H1 (cell line): ENCODE data around the gene CAMK2G. TPM values are rescaled to one million over a fixed set of nuclear protein-coding genes. Genes with fewer than 3 reads are reported as not detected.

ENCODE experiments used
- CTCF ChIA-PET: fragments of 300-600 bp; sonication (Branson Sonifier 250); formaldehyde crosslinking; loops from one replicate; lab custom pipeline; 2021; ENCODE audit not compliant: partially characterized antibody; lab: Charles Lee
- POLR2A ChIA-PET: fragments of 300-600 bp; sonication (Branson Sonifier 250); formaldehyde crosslinking; loops from one replicate; lab custom pipeline; 2021; ENCODE audit warnings: inconsistent platforms; ENCODE audit not compliant: partially characterized antibody; lab: Charles Lee
- DNase-seq, 2 experiments: peaks; one replicate each; pipeline versions ENCODE4 v3.0.0 to v3.0.0-alpha.2; 2010 to 2022; ENCODE audit warnings: low spot score in 2 of 2, low read depth in 1 of 2, mixed read lengths in 1 of 2
- FAIRE-seq: peaks from 2 replicates; lab custom pipeline; 2011; peaks lifted over from hg19 to GRCh38; lab: Jason Lieb, UNC
- H2AFZ ChIP-seq: 2 replicates; pipeline ENCODE4 v1.8.1; 2012; ENCODE audit warnings: low read length, inconsistent platforms
- H2AK5ac ChIP-seq: 2 replicates; pipeline ENCODE4 v1.6.1; 2013; ENCODE audit warnings: low read depth, low read length
- H2BK120ac ChIP-seq: replicated peaks from 2 replicates; pipeline ENCODE3; 2013; ENCODE audit warnings: low read depth, low read length, inconsistent platforms
- H2BK12ac ChIP-seq: 2 replicates; pipeline ENCODE4 v1.6.1; 2013; ENCODE audit warnings: low read depth, low read length
- H2BK15ac ChIP-seq: 2 replicates; pipeline ENCODE4 v1.6.1; 2013; ENCODE audit warnings: low read length
- H2BK20ac ChIP-seq: 2 replicates; pipeline ENCODE4 v1.6.1; 2013; ENCODE audit warnings: low read length
- H2BK5ac ChIP-seq: 2 replicates; pipeline ENCODE4 v1.6.1; 2013; ENCODE audit warnings: low read depth, low read length
- H3K14ac ChIP-seq: 2 replicates; pipeline ENCODE4 v1.6.1; 2013; ENCODE audit warnings: inconsistent platforms; ENCODE audit not compliant: insufficient read length
- H3K18ac ChIP-seq: 2 replicates; pipeline ENCODE4 v1.6.1; 2013; ENCODE audit warnings: low read length; ENCODE audit errors: extremely low read depth
- H3K23ac ChIP-seq: 2 replicates; pipeline ENCODE4 v1.6.1; 2013; ENCODE audit warnings: inconsistent platforms; ENCODE audit not compliant: insufficient read length
- H3K23me2 ChIP-seq: 2 replicates; pipeline ENCODE4 v1.6.1; 2013; ENCODE audit warnings: low read depth, low read length
- H3K27ac ChIP-seq: 2 replicates; pipeline ENCODE4 v1.6.1; 2011; ENCODE audit warnings: low read depth, low read length, inconsistent platforms
- H3K27me3 ChIP-seq, 4 experiments: replicated peaks in 1 of 4; 1 replicate in 1 of 4; 2 replicates in 3 of 4; pipeline versions ENCODE4 v1.6.1 to v1.8.1; 2011 to 2013; ENCODE audit warnings: low read length in 3 of 4, mild to moderate bottlenecking in 3 of 4, inconsistent platforms in 2 of 4, mixed read lengths in 2 of 4, moderate library complexity in 1 of 4; ENCODE audit not compliant: control insufficient read depth in 3 of 4, insufficient read depth in 3 of 4; ENCODE audit errors: extremely low read depth in 1 of 4
- H3K36me3 ChIP-seq, 4 experiments: 2 replicates each; pipeline versions ENCODE4 v1.6.1 to v1.8.1; 2011 to 2013; ENCODE audit warnings: mild to moderate bottlenecking in 4 of 4, low read length in 3 of 4, moderate library complexity in 2 of 4, control low read depth in 1 of 4, inconsistent platforms in 1 of 4; ENCODE audit not compliant: insufficient read depth in 4 of 4, control insufficient read depth in 2 of 4
- H3K4ac ChIP-seq: replicated peaks from 2 replicates; pipeline ENCODE3; 2013; ENCODE audit warnings: low read length, low read depth, mixed read lengths, inconsistent platforms; ENCODE audit not compliant: insufficient read length
- H3K4me1 ChIP-seq, 4 experiments: replicated peaks in 1 of 4; 1 replicate in 1 of 4; 2 replicates in 3 of 4; pipeline versions ENCODE4 v1.6.1 to v1.8.1; 2011 to 2013; ENCODE audit warnings: low read length in 3 of 4, inconsistent platforms in 2 of 4, mixed read lengths in 1 of 4; ENCODE audit not compliant: insufficient read depth in 4 of 4, control insufficient read depth in 3 of 4
- H3K4me2 ChIP-seq, 2 experiments: 2 replicates each; pipeline versions ENCODE4 v1.6.1 to v1.8.1; 2011 to 2013; ENCODE audit warnings: low read depth in 2 of 2, low read length in 2 of 2, control low read depth in 1 of 2, inconsistent platforms in 1 of 2, mild to moderate bottlenecking in 1 of 2; ENCODE audit not compliant: insufficient read depth in 1 of 2
- H3K4me3 ChIP-seq, 4 experiments: fragments of 200-600, 300-600 bp in 1 of 4; sonication (generic), shearing (Covaris generic), sonication (Bioruptor Twin) in 1 of 4; 2 replicates each; pipeline versions ENCODE4 v1.5.1 to v1.8.1; 2011 to 2016; ENCODE audit warnings: low read length in 4 of 4, low read depth in 3 of 4, control low read depth in 2 of 4, inconsistent platforms in 2 of 4, mild to moderate bottlenecking in 2 of 4, mixed read lengths in 1 of 4, moderate library complexity in 1 of 4; ENCODE audit not compliant: insufficient read depth in 2 of 4; ENCODE audit errors: extremely low read depth in 1 of 4
- H3K56ac ChIP-seq: replicated peaks from 2 replicates; pipeline ENCODE3; 2013; ENCODE audit warnings: low read depth, mild to moderate bottlenecking, mixed read lengths, low read length, inconsistent platforms; ENCODE audit not compliant: insufficient read length
- H3K79me1 ChIP-seq: 2 replicates; pipeline ENCODE4 v1.6.1; 2013; ENCODE audit warnings: low read depth, low read length, control low read depth
- H3K79me2 ChIP-seq, 2 experiments: 2 replicates each; pipeline versions ENCODE4 v1.6.1 to v1.8.1; 2012 to 2013; ENCODE audit warnings: low read length in 2 of 2, mild to moderate bottlenecking in 2 of 2, inconsistent platforms in 1 of 2; ENCODE audit not compliant: insufficient read depth in 2 of 2, control insufficient read depth in 1 of 2
- H3K9ac ChIP-seq, 4 experiments: replicated peaks in 1 of 4; 1 replicate in 1 of 4; 2 replicates in 3 of 4; pipeline versions ENCODE4 v1.6.1 to v1.8.1; 2011 to 2013; ENCODE audit warnings: low read depth in 3 of 4, low read length in 3 of 4, control low read depth in 2 of 4, mild to moderate bottlenecking in 2 of 4, moderate library complexity in 2 of 4, inconsistent platforms in 1 of 4; ENCODE audit errors: extremely low read depth in 1 of 4
- H3K9me3 ChIP-seq, 2 experiments: 2 replicates each; pipeline versions ENCODE4 v1.6.1 to v1.8.1; 2012 to 2013; ENCODE audit warnings: mild to moderate bottlenecking in 2 of 2, moderate library complexity in 2 of 2, control low read depth in 1 of 2, inconsistent platforms in 1 of 2, low read depth in 1 of 2, low read length in 1 of 2, mixed read lengths in 1 of 2; ENCODE audit not compliant: insufficient read depth in 2 of 2
- H4K20me1 ChIP-seq, 2 experiments: replicated peaks in 1 of 2; 2 replicates each; pipeline versions ENCODE3 to v1.8.1; 2011 to 2013; ENCODE audit warnings: inconsistent platforms in 2 of 2, low read length in 2 of 2, mild to moderate bottlenecking in 1 of 2; ENCODE audit not compliant: insufficient read depth in 2 of 2, control insufficient read depth in 1 of 2
- H4K5ac ChIP-seq: 2 replicates; pipeline ENCODE4 v1.6.1; 2013; ENCODE audit warnings: low read length, low read depth, mixed read lengths, inconsistent platforms; ENCODE audit not compliant: insufficient read length
- H4K8ac ChIP-seq: 2 replicates; pipeline ENCODE4 v1.8.0; 2013; ENCODE audit warnings: mild to moderate bottlenecking, moderate library complexity, low read length, inconsistent platforms; ENCODE audit not compliant: insufficient read depth; ENCODE audit errors: extremely low read depth
- H4K91ac ChIP-seq: replicated peaks from 2 replicates; pipeline ENCODE3; 2013; ENCODE audit warnings: low read length, mixed read lengths, inconsistent platforms; ENCODE audit not compliant: insufficient read length
- ATF2 ChIP-seq: IDR thresholded peaks from 2 replicates; pipeline ENCODE4 v1.6.1; 2012; ENCODE audit warnings: low read length, inconsistent platforms
- EP300 ChIP-seq, 2 experiments: IDR thresholded peaks; 1 replicate in 1 of 2; 2 replicates in 1 of 2; pipeline ENCODE4 v1.6.1; 2011 to 2012; ENCODE audit warnings: low read depth in 2 of 2, low read length in 2 of 2, mild to moderate bottlenecking in 2 of 2, borderline replicate concordance in 1 of 2, inconsistent platforms in 1 of 2, moderate library complexity in 1 of 2
- GABPA ChIP-seq: IDR thresholded peaks from 2 replicates; pipeline ENCODE4 v1.6.1; 2011; ENCODE audit warnings: mild to moderate bottlenecking, low read length, moderate library complexity, borderline replicate concordance; ENCODE audit not compliant: insufficient read depth
- GTF2F1 ChIP-seq: IDR thresholded peaks from 2 replicates; pipeline ENCODE4 v1.6.1; 2012; ENCODE audit warnings: low read depth, low read length, improper control_type of control experiment, borderline replicate concordance
- HDAC6 ChIP-seq: IDR thresholded peaks from one replicate; pipeline ENCODE4 v1.7.1; 2012; ENCODE audit warnings: low read depth, mild to moderate bottlenecking, inconsistent platforms, low read length, moderate library complexity
- PHF8 ChIP-seq: fragments of 200-600 bp; sonication (generic); conservative IDR thresholded peaks from 2 replicates; pipeline ENCODE4 v1.7.1; 2012; ENCODE audit warnings: low read depth, mild to moderate bottlenecking, inconsistent platforms, low read length, moderate library complexity
- RAD21 ChIP-seq, 2 experiments: IDR thresholded peaks in 1 of 2; conservative IDR thresholded peaks in 1 of 2; 2 replicates each; pipeline ENCODE4 v1.6.1; 2011; ENCODE audit warnings: low read depth in 2 of 2, low read length in 2 of 2, improper control_type of control experiment in 1 of 2, inconsistent platforms in 1 of 2, mild to moderate bottlenecking in 1 of 2, moderate library complexity in 1 of 2
- WGBS, 2 experiments: shearing (Covaris generic) in 1 of 2; methylation state at CpG; one replicate each; pipeline versions ENCODE4 v1.1.6 to v1.1.7; 2013 to 2015; ENCODE audit warnings: low lambda C conversion rate in 2 of 2, mixed read lengths in 2 of 2, inconsistent platforms in 1 of 2, low coverage in 1 of 2, missing lambda C conversion rate in 1 of 2; ENCODE audit not compliant: insufficient replicate concordance in 2 of 2, insufficient coverage in 1 of 2, insufficient read length in 1 of 2; ENCODE audit errors: extremely low coverage in 1 of 2, missing lambda C conversion rate in 1 of 2; 5-methylcytosine and 5-hydroxymethylcytosine counted together
- polyA plus RNA-seq, 7 experiments: library from polyadenylated mRNA; depleted of rRNA in 3 of 7; stranded (reverse) in 5 of 7; unstranded in 2 of 7; fragments of >200 nt in 5 of 7; fragments of 200-250 nt in 2 of 7; gene quantifications; 1 replicate in 5 of 7; 2 replicates in 1 of 7; 4 replicates in 1 of 7; pipeline versions ENCODE4 v1.2.1 to v1.2.3, GENCODE V29; 2011 to 2013; ENCODE audit warnings: missing spikeins in 2 of 7, mixed read lengths in 2 of 7
- total RNA-seq: library from RNA; stranded (reverse); fragmentation: NEBNext Ultra II Directional; extraction: Animal tissue kit (Norgen Biotek cat#: 25700); gene quantifications from 2 replicates; pipeline ENCODE4 v1.2.1, GENCODE V29; 2021
- TF ChIP-seq, protein P1 (sequence below): IDR thresholded peaks from 2 replicates; pipeline ENCODE4 v1.6.1; 2011; ENCODE audit warnings: low read depth, mild to moderate bottlenecking, low read length; ENCODE audit not compliant: insufficient read depth

The CAMK2G gene
- total and polyA plus RNA-seq, 2 of the 8 experiments (the other 6 are each of a cell fraction or from before 2014, with no cell fraction given), result 28.9 to 31.7 TPM

GRCh38 chr10:73814276-73814895 is 60.0 kb downstream of the CAMK2G start:
- Histone ChIP-seq H3K23me2 (no peaks in the 10 kb centered on the region; the same call in 1 of the 2 replicates), H2BK120ac (no peak overlapping the region), H3K9ac (no peak overlapping the region), H2BK15ac (no peak overlapping the region), H4K8ac (no peak overlapping the region), H3K18ac (no peak overlapping the region), H3K4me3 (no peak overlapping the region), H2AK5ac (no peak overlapping the region), H4K5ac (no peak overlapping the region), H3K4me2 (no peak overlapping the region), H3K79me1 (no peaks in the 10 kb centered on the region), H4K91ac (no peak overlapping the region), H3K27ac (no peak overlapping the region), H2BK12ac (no peak overlapping the region), H3K4me1 (peaks cover 0 to 4% (median 2%) of the 10 kb centered on the region in 4 experiments; a peak in 4 of 7 replicates), H3K56ac (no peak overlapping the region), H3K4ac (no peak overlapping the region), H3K23ac (no peak overlapping the region), H2BK5ac (no peak overlapping the region), H3K14ac (no peak overlapping the region), H2AFZ (no peak overlapping the region), H3K79me2 (no peaks in the 10 kb centered on the region), H3K36me3 (peaks cover 0 to 19% (median 7%) of the 10 kb centered on the region in 4 experiments; a peak in 5 of 8 replicates), H2BK20ac (no peak overlapping the region), H4K20me1 (peaks cover 0 to 6% of the 10 kb centered on the region in 2 experiments), H3K9me3 (no peaks in the 10 kb centered on the region), H3K27me3 (no peaks in the 10 kb centered on the region; a peak in 1 of 7 replicates)
- 92% methylated on average over 9 of the region's 13 CpGs; no CpG with 5 or more reads in 1 of the 2 experiments for WGBS, 2 experiments
- CTCF ChIA-PET, result interaction anchor here (0.6 to 16.0 kb wide), 11 partner anchors 9 to 368 kb away, joined by 3 to 209 read pairs (median 3); no protein-coding TSS in a partner anchor
- POLR2A ChIA-PET, result interaction anchor here (1.8 kb wide), 1 partner anchor 9 kb away, joined by 6 read pairs; no protein-coding TSS in a partner anchor
- no peak for FAIRE-seq
- DNase-seq, result no peak
- TF ChIP-seq ATF2, result no peak
- no peak for TF ChIP-seq RAD21 (IDR thresholded peaks at IDR 0.05 in 1 of 2, conservative IDR thresholded peaks at IDR 0.05 in 1 of 2; ENCODE audit: low read depth in 2 of 2, low read length in 2 of 2)
- TF ChIP-seq EP300 (IDR thresholded peaks at IDR 0.05; ENCODE audit: borderline replicate concordance in 1 of 2, low read depth in 2 of 2, low read length in 2 of 2), result no peak
- no peak for TF ChIP-seq PHF8
- TF ChIP-seq, protein P1, sequence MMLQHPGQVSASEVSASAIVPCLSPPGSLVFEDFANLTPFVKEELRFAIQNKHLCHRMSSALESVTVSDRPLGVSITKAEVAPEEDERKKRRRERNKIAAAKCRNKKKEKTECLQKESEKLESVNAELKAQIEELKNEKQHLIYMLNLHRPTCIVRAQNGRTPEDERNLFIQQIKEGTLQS, result no peak
- TF ChIP-seq HDAC6, result no peak
- TF ChIP-seq GABPA, result no peak
- TF ChIP-seq GTF2F1, result no peak
